ENCODE data around the gene GAS2L2. TPM values are rescaled to one million over a fixed set of nuclear protein-coding genes. Genes with fewer than 3 reads are reported as not detected.
A peak's percentile ranks its signal among the peaks of the same experiment; 100 is the strongest.

The GAS2L2 gene
- total RNA-seq, 1 experiment from 2014 or later = not detected

DNA sequence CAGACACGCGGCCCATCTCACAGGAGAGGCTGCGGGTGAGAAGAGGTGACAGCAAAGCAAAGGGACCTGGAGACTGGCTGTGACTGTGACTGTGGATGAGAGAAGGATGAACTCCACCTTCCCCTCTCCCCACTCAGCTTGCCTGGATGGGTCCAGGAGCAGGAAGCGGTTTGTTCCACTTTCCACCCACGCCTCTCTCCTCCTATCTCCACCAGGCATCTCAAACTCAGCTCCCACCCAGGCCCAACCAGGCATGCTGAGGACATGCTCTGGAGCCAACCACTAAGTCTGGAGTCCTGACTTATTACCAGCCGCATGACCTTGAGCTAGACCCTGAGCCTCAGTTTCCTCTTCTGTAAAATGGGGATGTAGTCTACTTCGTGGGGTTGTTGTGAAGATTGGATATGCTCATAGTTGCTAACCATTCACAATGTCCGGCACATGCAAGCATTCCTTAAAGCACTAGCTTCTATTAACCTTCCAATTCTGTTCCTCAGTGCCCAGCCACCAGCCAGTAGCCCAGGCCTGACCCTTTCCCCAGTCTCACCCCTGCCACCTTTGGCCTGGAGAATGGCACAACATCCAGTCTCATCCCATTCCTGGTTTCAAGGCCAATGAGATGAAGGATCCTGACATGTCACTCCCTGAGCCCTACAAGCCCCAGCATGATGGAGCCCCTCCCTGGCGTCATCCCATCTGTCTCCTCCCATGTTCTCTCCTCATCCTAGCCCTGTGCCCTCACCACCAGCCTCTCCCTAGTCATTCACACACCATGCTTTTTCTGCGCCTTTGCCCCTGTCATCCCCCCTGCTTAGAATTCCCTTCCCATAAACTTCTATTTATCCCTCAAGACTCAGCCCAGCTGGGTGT lies 2.3 kb downstream of the GAS2L2 start:
- no peak for DNase-seq (ENCODE audit: low read depth)
- in situ Hi-C loops (cut with HindIII; ENCODE audit: low pct_unique_long_range_greater_than_20kb, low sequenced_read_pairs) = no loop called here

- in situ Hi-C loops (cut with HindIII; ENCODE audit: low pct_unique_long_range_greater_than_20kb, low sequenced_read_pairs) = no loop called here
Measured at GRCh38 chr17:35749560-35750412, 3.3 kb downstream of the GAS2L2 start.

DNA sequence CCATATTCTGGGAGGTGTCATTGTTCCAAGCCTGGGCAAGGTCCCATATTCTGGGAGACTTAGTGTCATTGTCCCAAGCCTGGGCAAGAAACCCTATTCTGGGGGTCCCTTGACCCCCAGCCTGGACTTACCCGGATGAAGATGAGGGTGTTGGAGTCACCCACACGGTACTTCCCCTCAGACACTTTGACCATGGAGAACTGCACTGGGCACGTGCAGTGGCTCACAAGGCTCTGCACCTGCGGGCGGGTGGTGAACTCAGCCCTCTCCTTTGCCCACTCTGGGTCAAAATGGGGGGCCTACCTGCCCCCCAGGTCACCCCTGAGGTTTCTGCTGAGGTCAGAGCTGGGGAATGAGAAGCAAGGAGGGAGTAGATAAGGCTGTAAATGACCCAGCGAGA lies 4.1 kb downstream of the GAS2L2 start:
- in situ Hi-C loops (cut with HindIII; ENCODE audit: low pct_unique_long_range_greater_than_20kb, low sequenced_read_pairs) = no loop called here
- DNase-seq (ENCODE audit: low read depth) = no peak

More at GRCh38 chr17:35749560-35750412, 3.3 kb downstream of the GAS2L2 start:
- DNase-seq (ENCODE audit: low read depth) = no peak

GRCh38 chr17:35748341-35748841 lies 4.6 kb downstream of the GAS2L2 start:
- DNase-seq (ENCODE audit: low read depth) = no peak
- in situ Hi-C loops (cut with HindIII; ENCODE audit: low pct_unique_long_range_greater_than_20kb, low sequenced_read_pairs) = no loop called here

- DNase-seq (ENCODE audit: low read depth) = peak; percentile 45
- in situ Hi-C loops (cut with HindIII; ENCODE audit: low pct_unique_long_range_greater_than_20kb, low sequenced_read_pairs) = no loop called here
Measured at GRCh38 chr17:35747540-35748017, 5.5 kb downstream of the GAS2L2 start.

DNA sequence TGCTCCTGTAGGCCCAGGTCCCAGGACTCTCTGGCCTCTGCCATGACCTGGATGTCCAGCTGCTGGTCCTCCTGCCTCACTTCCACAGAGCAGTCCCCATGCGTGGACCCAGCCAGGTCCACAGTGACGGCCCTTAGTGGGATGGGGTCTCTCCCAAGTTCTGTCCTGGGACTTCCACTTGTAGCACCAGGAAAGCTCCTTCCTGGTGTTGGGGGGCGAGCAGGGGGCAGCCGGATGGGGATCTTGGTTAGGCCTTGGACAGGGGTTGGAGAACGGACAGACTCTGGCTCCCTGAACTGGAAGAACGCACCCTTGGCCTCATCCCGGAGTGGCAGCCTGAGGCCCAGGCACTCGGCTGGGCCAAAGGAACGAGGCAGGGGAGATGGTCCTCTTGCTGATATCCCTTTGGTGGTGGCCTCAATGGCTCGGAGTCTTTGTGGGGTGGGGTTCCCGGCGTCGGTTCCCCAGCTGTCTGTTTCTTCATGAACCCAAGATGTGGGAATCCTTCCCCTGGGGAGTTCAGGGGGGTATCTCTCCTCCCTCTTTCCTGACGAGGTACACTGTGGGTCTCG lies 7.2 kb downstream of the GAS2L2 start:
- no peak for DNase-seq (ENCODE audit: low read depth)
- in situ Hi-C loops (cut with HindIII; ENCODE audit: low pct_unique_long_range_greater_than_20kb, low sequenced_read_pairs) = no loop called here

DNA sequence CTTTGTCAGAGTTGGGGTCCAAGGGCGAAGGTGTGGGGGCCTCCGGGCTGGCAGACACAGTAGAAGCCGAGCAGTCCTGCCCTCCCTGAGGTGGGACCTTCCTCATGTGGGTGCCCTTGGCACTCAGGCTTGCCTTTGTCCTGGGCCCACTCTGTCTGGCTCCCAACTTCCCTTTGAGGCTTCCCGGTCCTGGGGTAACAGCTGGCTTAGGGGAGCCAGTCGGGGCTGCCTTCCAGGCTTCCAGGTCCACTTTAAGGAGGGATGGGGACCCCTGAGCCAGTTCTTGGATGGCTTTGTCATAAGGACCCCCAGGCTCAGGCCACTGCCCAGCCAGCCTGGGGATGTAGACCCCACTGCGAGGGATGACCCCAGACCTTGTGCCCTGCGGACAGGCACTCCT lies 7.8 kb downstream of the GAS2L2 start:
- no peak for DNase-seq (ENCODE audit: low read depth)
- in situ Hi-C loops (cut with HindIII; ENCODE audit: low pct_unique_long_range_greater_than_20kb, low sequenced_read_pairs) = no loop called here

GRCh38 chr17:35744830-35745229 lies 8.2 kb downstream of the GAS2L2 start:
- no peak for DNase-seq (ENCODE audit: low read depth)
- in situ Hi-C loops (cut with HindIII; ENCODE audit: low pct_unique_long_range_greater_than_20kb, low sequenced_read_pairs) = no loop called here

DNA sequence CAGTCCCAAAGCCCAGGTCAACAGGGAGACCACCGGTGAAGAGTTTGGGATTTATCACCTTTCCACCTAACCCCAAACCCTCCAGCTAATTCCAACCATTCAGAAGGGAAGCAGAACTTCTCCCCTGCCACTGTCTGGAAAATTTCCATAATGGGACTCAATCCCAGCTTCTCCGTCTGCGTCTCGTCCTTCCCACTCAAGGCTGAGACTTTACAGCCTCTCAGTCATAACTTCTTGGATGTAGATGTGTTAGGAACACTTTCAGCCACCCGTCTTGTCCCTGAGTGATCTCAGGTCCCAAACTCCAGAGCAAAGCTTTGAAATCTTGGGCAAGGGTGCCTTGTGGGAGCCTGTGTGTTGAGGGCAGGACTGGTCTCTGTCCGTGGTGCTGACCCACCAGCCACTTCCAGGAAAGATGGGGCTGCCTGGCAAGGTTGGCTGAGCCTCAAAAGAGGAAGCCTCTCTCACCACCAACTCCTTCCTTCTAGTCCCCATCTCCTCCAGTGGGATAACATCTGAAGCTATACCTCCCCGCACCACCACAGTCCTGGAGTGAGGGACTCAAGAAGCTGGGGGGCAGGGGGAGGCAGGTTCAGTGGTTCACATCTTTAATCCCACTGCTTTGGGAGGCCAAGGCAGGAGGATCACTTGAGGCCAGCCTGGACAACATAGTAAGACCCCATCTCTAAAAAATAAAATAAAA lies 9.3 kb downstream of the GAS2L2 start:
- in situ Hi-C loops (cut with HindIII; ENCODE audit: low pct_unique_long_range_greater_than_20kb, low sequenced_read_pairs) = no loop called here
- DNase-seq (ENCODE audit: low read depth) = peak; percentile 36

GRCh38 chr17:35742896-35743477 lies 10.1 kb downstream of the GAS2L2 start:
- no peak for DNase-seq (ENCODE audit: low read depth)
- in situ Hi-C loops (cut with HindIII; ENCODE audit: low pct_unique_long_range_greater_than_20kb, low sequenced_read_pairs) = no loop called here

- in situ Hi-C loops (cut with HindIII; ENCODE audit: low pct_unique_long_range_greater_than_20kb, low sequenced_read_pairs) = no loop called here
- no peak for DNase-seq (ENCODE audit: low read depth)
Measured at GRCh38 chr17:35742496-35742895, 10.5 kb downstream of the GAS2L2 start.

DNA sequence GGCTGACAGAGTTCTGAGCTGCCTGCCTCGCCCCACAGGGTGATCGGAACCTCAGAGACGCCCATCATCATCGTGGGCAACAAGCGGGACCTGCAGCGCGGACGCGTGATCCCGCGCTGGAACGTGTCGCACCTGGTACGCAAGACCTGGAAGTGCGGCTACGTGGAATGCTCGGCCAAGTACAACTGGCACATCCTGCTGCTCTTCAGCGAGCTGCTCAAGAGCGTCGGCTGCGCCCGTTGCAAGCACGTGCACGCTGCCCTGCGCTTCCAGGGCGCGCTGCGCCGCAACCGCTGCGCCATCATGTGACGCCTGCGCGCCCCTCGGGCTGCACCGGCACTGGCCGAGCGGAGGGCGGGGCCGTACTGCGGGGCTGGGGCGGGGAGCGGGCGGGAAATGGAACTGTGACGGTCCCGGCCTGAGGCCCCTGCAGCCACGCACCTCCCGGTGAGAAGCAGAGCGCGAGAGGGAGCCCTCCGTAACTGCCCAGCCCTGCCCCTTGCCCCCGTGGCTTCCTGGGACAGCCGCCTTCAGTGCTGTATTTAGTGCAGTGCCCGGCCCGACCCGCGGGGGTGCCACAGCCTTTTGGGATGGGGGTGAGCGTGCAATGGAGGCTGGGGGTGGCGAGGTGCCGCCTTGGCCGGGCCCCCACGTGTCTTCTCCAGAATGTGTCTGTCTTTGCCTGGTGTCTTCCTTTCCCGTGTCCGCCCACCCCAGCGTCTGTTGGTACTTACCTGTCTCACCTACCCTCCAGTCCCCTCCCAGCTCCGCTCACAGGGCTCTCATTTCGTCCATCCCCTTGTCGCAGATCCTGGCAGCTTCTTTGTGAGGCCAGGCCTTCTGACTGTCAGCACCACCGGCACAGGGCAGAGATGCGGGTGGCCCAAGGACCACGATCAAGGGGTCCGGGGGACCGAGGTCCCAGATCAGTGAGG lies 11.8 kb downstream of the GAS2L2 start:
- in situ Hi-C loops (cut with HindIII; ENCODE audit: low pct_unique_long_range_greater_than_20kb, low sequenced_read_pairs) = no loop called here
- no peak for DNase-seq (ENCODE audit: low read depth)

- DNase-seq (ENCODE audit: low read depth) = no peak
- in situ Hi-C loops (cut with HindIII; ENCODE audit: low pct_unique_long_range_greater_than_20kb, low sequenced_read_pairs) = no loop called here
Measured at GRCh38 chr17:35740216-35740615, 12.8 kb downstream of the GAS2L2 start.

DNA sequence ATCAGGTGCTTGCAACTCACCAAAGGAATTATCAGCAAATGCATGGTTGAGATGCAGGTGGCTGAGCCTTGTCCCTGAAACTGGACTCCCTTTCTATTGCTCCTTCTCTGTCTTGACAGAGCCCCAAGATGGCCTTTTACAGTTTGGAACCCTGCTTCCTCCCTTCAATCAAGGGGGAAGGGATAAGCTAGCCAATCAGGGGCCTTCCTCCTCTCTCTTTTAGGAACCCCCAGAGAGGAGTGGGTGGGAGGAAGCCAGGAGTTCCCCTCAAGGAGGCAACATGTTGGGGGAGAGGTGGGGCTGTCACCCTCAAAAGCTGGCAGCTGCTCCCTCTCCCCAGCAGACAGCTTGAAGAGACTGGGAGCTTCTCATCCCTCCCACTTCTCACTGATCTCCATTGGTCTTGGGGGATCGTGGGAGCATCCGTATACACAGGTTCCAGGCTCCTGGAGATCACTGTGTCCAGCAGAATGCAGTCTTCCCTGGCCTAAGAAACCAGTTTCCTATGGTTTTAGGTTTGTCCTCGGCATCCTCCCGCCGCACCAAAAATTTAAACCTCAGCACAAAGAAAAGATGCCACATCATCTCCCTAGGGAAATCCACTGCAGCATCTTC lies 14.4 kb downstream of the GAS2L2 start:
- in situ Hi-C loops (cut with HindIII; ENCODE audit: low pct_unique_long_range_greater_than_20kb, low sequenced_read_pairs) = no loop called here
- no peak for DNase-seq (ENCODE audit: low read depth)

- in situ Hi-C loops (cut with HindIII; ENCODE audit: low pct_unique_long_range_greater_than_20kb, low sequenced_read_pairs) = no loop called here
Measured at GRCh38 chr17:35736236-35736635, 16.8 kb downstream of the GAS2L2 start.

GRCh38 chr17:35735036-35735805 lies 17.8 kb downstream of the GAS2L2 start:
- in situ Hi-C loops (cut with HindIII; ENCODE audit: low pct_unique_long_range_greater_than_20kb, low sequenced_read_pairs) = no loop called here
- DNase-seq (ENCODE audit: low read depth) = no peak

More at GRCh38 chr17:35736236-35736635, 16.8 kb downstream of the GAS2L2 start:
- DNase-seq (ENCODE audit: low read depth) = no peak

Data from Caki2 (cell line).